AG10803 (cell line): ENCODE data around the gene CLASRP.

ENCODE experiments used
- DNase-seq: peaks from one replicate; pipeline ENCODE4 v3.0.0; 2010; ENCODE audit warnings: low read depth
- H3K4me3 ChIP-seq: 2 replicates; pipeline ENCODE4 v1.5.1; 2011; ENCODE audit warnings: mild to moderate bottlenecking, low read length, control low read depth
- TF ChIP-seq, protein P1 (sequence below): conservative IDR thresholded peaks from 2 replicates; pipeline ENCODE4 v1.5.1; 2011; ENCODE audit warnings: mild to moderate bottlenecking, low read length, control low read depth, inconsistent platforms

CLASRP gene

DNA sequence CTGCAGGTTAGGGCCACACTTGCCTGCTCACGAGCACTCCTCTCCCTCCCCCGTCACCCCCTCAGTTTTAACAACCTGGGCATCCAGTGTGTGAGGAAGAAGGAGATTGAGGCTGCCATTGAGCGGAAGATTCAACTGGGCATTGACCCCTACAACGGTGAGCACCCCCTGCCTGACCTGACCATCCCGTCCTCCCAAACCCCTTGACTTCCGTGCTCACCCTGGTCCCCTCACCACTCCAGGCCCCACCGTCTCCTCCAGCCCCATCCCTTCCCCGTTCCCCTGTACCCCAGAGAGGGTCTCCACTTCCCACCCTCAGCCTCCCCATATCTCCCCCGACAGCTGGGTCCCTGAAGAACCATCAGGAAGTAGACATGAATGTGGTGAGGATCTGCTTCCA, 13.6 kb upstream of the CLASRP start:
- DNase-seq: no peak
- H3K4me3 ChIP-seq: no peak overlapping the region
- TF ChIP-seq, protein P1, sequence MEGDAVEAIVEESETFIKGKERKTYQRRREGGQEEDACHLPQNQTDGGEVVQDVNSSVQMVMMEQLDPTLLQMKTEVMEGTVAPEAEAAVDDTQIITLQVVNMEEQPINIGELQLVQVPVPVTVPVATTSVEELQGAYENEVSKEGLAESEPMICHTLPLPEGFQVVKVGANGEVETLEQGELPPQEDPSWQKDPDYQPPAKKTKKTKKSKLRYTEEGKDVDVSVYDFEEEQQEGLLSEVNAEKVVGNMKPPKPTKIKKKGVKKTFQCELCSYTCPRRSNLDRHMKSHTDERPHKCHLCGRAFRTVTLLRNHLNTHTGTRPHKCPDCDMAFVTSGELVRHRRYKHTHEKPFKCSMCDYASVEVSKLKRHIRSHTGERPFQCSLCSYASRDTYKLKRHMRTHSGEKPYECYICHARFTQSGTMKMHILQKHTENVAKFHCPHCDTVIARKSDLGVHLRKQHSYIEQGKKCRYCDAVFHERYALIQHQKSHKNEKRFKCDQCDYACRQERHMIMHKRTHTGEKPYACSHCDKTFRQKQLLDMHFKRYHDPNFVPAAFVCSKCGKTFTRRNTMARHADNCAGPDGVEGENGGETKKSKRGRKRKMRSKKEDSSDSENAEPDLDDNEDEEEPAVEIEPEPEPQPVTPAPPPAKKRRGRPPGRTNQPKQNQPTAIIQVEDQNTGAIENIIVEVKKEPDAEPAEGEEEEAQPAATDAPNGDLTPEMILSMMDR: no peak

DNA sequence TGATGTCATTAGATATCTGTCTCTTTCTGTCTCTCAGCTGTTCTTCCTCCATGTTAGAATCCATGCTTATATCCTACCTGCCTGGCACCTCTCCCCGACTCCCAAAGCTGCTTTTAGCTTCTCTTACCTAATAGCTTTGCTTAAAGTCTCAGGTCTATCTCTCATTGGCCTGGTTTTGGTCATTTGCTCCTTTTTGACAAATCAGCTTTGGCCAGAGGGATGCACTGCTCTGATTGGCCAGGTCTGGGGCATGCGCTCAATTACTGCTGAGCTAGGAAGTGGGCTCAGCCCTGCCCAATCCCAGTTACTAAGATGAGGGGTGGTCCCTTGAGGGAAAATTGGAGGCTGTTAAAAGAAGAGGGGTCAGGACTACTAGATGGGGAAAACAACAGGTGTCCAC, 11.5 kb upstream of the CLASRP start:
- TF ChIP-seq, protein P1: no peak
- no peak overlapping the region for H3K4me3 ChIP-seq
- DNase-seq: no peak

DNA sequence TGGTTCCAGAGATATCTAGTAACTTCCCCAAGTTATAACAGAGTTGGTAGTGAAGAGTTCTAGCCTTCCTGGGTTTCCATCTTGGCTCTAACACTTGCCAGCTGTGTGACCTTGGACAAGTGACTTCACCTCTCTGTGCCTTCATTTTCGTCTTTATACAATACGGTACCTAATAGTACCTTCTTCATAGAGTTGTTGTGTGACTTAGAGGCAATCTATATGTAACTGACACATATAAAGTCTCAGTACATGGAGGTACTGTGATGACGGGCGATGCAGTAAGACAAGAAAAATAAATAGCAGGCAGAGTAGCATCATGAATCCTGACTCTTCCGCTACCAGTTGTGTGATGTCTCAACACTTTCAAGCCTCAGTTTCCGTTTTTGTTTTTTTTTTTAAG, 8.0 kb upstream of the CLASRP start:
- no peak for DNase-seq
- TF ChIP-seq, protein P1: no peak
- H3K4me3 ChIP-seq: no peak overlapping the region

DNA sequence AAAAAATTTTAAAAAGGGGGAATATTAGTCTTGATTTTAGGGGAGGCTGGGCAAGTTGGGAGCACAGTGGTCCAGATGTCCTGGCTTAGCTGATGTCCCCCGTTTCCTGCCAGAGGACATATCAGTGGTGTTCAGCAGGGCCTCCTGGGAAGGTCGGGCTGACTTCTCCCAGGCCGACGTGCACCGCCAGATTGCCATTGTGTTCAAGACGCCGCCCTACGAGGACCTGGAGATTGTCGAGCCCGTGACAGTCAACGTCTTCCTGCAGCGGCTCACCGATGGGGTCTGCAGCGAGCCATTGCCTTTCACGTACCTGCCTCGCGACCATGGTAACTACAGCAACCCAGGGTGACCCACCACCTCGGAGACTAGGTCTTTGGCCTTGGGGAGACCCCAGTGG, 6.4 kb upstream of the CLASRP start:
- TF ChIP-seq, protein P1: no peak
- DNase-seq: no peak
- H3K4me3 ChIP-seq: no peak overlapping the region

DNA sequence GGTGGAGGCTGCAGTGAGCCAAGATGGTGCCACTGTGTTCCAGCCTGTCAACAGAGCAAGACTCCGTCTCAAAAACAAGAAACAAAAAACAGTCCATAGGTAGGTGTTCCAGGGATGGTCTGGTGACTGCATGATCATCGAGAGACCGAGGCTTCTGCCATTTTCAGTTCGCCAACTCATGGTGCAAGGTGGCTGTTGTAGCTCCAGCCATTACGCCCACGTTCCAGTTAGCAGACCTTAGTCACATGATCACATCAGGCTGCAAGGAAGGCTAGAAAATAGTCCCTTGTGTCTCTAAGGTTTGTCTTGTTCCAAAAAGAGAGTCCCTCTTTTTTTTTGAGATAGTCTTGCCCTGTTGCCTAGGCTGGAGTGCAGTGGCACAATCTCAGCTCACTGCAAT, 3.1 kb upstream of the CLASRP start:
- no peak for DNase-seq
- TF ChIP-seq, protein P1: no peak
- H3K4me3 ChIP-seq: no peak overlapping the region

DNA sequence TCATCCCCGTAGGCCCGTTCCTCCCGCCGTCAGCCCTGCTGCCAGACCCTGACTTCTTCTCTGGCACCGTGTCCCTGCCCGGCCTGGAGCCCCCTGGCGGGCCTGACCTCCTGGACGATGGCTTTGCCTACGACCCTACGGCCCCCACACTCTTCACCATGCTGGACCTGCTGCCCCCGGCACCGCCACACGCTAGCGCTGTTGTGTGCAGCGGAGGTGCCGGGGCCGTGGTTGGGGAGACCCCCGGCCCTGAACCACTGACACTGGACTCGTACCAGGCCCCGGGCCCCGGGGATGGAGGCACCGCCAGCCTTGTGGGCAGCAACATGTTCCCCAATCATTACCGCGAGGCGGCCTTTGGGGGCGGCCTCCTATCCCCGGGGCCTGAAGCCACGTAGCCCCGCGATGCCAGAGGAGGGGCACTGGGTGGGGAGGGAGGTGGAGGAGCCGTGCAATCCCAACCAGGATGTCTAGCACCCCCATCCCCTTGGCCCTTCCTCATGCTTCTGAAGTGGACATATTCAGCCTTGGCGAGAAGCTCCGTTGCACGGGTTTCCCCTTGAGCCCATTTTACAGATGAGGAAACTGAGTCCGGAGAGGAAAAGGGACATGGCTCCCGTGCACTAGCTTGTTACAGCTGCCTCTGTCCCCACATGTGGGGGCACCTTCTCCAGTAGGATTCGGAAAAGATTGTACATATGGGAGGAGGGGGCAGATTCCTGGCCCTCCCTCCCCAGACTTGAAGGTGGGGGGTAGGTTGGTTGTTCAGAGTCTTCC, 1.3 kb upstream of the CLASRP start:
- TF ChIP-seq, protein P1: no peak
- no peak overlapping the region for H3K4me3 ChIP-seq
- DNase-seq: no peak

DNA sequence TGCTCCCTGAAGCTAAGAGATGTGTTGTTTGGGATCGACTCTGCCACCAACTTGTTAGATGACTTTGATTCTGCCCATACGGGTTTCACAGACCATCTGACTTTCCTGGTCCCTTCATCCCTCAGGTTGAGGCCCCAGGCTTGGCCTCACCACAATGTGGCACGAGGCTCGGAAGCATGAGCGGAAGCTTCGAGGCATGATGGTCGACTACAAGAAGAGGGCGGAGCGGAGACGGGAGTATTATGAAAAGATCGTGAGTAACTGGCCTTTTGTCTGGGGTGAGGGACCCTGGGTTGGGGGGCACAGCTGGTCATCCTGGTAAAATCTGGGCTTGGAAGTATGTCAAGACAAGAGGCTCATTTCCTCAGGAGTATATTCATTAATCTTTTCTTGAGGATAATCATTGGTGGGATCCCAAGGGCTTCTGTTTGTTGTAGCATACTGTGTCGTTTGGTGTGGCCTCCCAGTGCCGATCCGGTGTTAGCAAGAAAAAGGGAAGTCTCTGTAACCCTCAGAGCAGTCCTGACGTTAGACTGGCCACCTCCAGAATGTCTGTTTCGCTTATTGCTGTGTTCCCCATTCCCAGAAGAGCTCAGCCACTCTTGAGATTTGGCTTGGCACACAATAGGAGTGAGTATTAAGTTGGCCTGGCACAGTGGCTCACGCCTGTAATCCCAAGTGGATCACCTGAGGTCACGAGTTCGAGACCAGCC, 1.4 kb downstream of the CLASRP start:
- TF ChIP-seq, protein P1: no peak
- H3K4me3 ChIP-seq: peak overlapping the region; percentile 98
- DNase-seq: no peak
